Measurements from ENCODE around the gene GLYATL2.

GRCh38 chr11:58805065-58805464 lies 39.4 kb downstream of the GLYATL2 start:
- TF ChIP-seq CTCF (IDR thresholded peaks at IDR 0.05; ENCODE audit: low read depth, low read length, missing input control) = no peak
- TF ChIP-seq ZBTB33 (IDR thresholded peaks at IDR 0.05) = no peak
- no peak for TF ChIP-seq MAX (IDR thresholded peaks at IDR 0.05)
- TF ChIP-seq SP1 (IDR thresholded peaks at IDR 0.05) = no peak
- no peak for TF ChIP-seq FOXA1 (IDR thresholded peaks at IDR 0.05)
- no peak for TF ChIP-seq YY1 (IDR thresholded peaks at IDR 0.05)
- TF ChIP-seq REST (IDR thresholded peaks at IDR 0.05) = no peak

Measured in liver (tissue), 3 donors.